ENCODE measurements around the gene SPTBN4.
"Not testable (repeated sequence)": the region's sequence is repeated elsewhere in the genome, so short reads cannot be mapped to it uniquely, and the experiment has no call there.

Gene SPTBN4

GRCh38 chr19:40465557-40466218, 1.1 kb upstream of the SPTBN4 start, which contains the start of gene BLVRB:
Gene BLVRB (minus strand): TSS chr19:40465745. CDS start chr19:40465688, 57 bp downstream.
- peak; percentile 89 for DNase-seq

GRCh38 chr19:40466219-40466984, 399 bp upstream of the SPTBN4 start:
- no peak for DNase-seq

- DNase-seq: no peak
Measured at GRCh38 chr19:40469011-40469410, 2.2 kb downstream of the SPTBN4 start.

- DNase-seq: no peak
Measured at GRCh38 chr19:40471111-40471510, 4.3 kb downstream of the SPTBN4 start.

GRCh38 chr19:40472516-40472915, 5.7 kb downstream of the SPTBN4 start:
- DNase-seq: no peak

- DNase-seq: no peak
Measured at GRCh38 chr19:40474737-40475136, 7.9 kb downstream of the SPTBN4 start.

GRCh38 chr19:40475878-40476644, 9.3 kb downstream of the SPTBN4 start:
- DNase-seq: not testable (repeated sequence)

GRCh38 chr19:40486017-40486416, 19.2 kb downstream of the SPTBN4 start:
- no peak for DNase-seq

- DNase-seq: no peak
Measured at GRCh38 chr19:40489882-40490230, 23.1 kb downstream of the SPTBN4 start.

- no peak for DNase-seq
Measured at GRCh38 chr19:40492274-40492673, 25.5 kb downstream of the SPTBN4 start.

- no peak for DNase-seq
Measured at GRCh38 chr19:40493778-40494177, 27.0 kb downstream of the SPTBN4 start.

GRCh38 chr19:40494191-40494838, 27.5 kb downstream of the SPTBN4 start:
- no peak for DNase-seq

- no peak for DNase-seq
Measured at GRCh38 chr19:40497214-40497613, 30.4 kb downstream of the SPTBN4 start.

GRCh38 chr19:40499320-40499719, 32.5 kb downstream of the SPTBN4 start:
- no peak for DNase-seq

- not testable (repeated sequence) for DNase-seq
Measured at GRCh38 chr19:40500678-40501530, 34.1 kb downstream of the SPTBN4 start.

- DNase-seq: no peak
Measured at GRCh38 chr19:40501599-40501998, 34.8 kb downstream of the SPTBN4 start.

GRCh38 chr19:40502081-40502480, 35.3 kb downstream of the SPTBN4 start:
- peak; percentile 77 for DNase-seq

GRCh38 chr19:40502647-40503319, 36.0 kb downstream of the SPTBN4 start:
- peak; percentile 18 for DNase-seq

- peak; percentile 49 for DNase-seq
Measured at GRCh38 chr19:40503320-40503695, 36.5 kb downstream of the SPTBN4 start.

- DNase-seq: no peak
Measured at GRCh38 chr19:40506099-40506498, 39.3 kb downstream of the SPTBN4 start.

- DNase-seq: no peak
Measured at GRCh38 chr19:40507892-40508291, 41.1 kb downstream of the SPTBN4 start.
